ENCODE results near the gene ANXA2R. TPM values are rescaled to one million over a fixed set of nuclear protein-coding genes. Genes with fewer than 3 reads are reported as not detected.

Gene ANXA2R
- total and polyA plus RNA-seq, 9 of the 15 experiments (the other 6 are each of a cell fraction or from before 2014, with no cell fraction given): 2.1 to 4.8 (median 3.4) TPM

- peak; percentile 8; the same call in 1 of the 2 replicates for TF ChIP-seq PTBP1 (IDR thresholded peaks at IDR 0.05; ENCODE audit: low read depth, low read length)
- TF ChIP-seq DNMT1 (IDR thresholded peaks at IDR 0.05): no peak
- 0 out of 2 replicates have a peak, but pooled peaks have one; percentile 74 for TF ChIP-seq ZNF282 (CRISPR knock-in tag; IDR thresholded peaks at IDR 0.05)
- no peak; the same call in 1 of the 2 replicates for TF ChIP-seq RNF2 (IDR thresholded peaks at IDR 0.05)
- TF ChIP-seq CREBBP (IDR thresholded peaks at IDR 0.05; ENCODE audit: low read depth, low read length): no peak
- 0 out of 2 replicates have a peak, but pooled peaks have one; percentile 49 for TF ChIP-seq THAP7 (CRISPR knock-in tag; IDR thresholded peaks at IDR 0.05)
- TF ChIP-seq KAT7 (CRISPR knock-in tag; IDR thresholded peaks at IDR 0.05; ENCODE audit: borderline replicate concordance): peak; percentile 91; the same call in 1 of the 2 replicates
- TF ChIP-seq PKNOX1 (IDR thresholded peaks at IDR 0.05): peak; percentile 17; the same call in 1 of the 2 replicates
- TF ChIP-seq ETS1 (conservative IDR thresholded peaks at IDR 0.05; ENCODE audit: control insufficient read depth, low read depth, low read length): 0 out of 2 replicates have a peak, but pooled peaks have one; percentile 16
- no peak for TF ChIP-seq SNAPC5 (CRISPR knock-in tag; IDR thresholded peaks at IDR 0.05)
- no peak for TF ChIP-seq PURB (CRISPR knock-in tag; IDR thresholded peaks at IDR 0.05; ENCODE audit: low read depth)
- peak; percentile 75; the same call in 1 of the 2 replicates for TF ChIP-seq ZNF644 (tag; IDR thresholded peaks at IDR 0.05; ENCODE audit: low read depth)
- TF ChIP-seq NCOA6 (IDR thresholded peaks at IDR 0.05): no peak
- no peak for TF ChIP-seq KHSRP (IDR thresholded peaks at IDR 0.05)
- TF ChIP-seq ZNF146 (CRISPR knock-in tag; IDR thresholded peaks at IDR 0.05; ENCODE audit: unreplicated experiment): no peak
Measured at GRCh38 chr5:43042626-43043399, 2.7 kb upstream of the ANXA2R start (continued).

Data from K562 (cell line).